ENCODE data around the gene TSHR.

DNA sequence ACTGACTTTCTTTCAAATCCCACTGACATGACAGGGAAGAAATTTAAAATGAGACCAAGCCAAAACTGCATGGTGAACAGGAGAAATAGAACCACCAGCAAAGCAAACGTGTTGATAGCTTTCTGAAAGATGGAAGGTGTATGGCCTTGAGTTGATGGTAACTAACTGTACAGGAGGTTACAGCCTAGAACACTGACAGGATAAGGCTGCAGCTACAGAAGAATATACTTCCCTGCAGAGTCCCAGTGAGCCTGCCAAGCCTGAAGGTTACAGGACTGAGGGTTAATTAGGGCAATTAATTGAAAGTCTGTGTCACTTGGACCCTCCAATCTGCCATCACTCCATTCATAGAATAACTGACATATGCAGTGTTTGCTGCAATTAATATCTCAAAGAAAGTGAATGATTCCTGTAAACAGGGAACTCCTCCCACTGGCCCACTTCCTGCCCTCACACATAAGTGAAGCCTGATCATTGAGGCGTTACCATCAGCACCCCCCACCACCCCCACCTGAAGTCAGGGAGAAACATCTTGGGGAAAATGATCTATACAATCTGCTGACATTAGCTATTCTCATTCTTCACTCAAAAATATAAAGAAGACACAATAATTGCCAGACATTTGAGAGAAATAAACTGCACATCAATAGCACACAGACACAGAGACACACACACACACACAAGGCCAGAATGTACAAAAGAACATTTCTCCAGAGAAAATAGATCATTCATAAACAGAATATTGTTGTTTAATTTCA is 191.9 kb downstream of the TSHR start:
- TF ChIP-seq, protein P1, sequence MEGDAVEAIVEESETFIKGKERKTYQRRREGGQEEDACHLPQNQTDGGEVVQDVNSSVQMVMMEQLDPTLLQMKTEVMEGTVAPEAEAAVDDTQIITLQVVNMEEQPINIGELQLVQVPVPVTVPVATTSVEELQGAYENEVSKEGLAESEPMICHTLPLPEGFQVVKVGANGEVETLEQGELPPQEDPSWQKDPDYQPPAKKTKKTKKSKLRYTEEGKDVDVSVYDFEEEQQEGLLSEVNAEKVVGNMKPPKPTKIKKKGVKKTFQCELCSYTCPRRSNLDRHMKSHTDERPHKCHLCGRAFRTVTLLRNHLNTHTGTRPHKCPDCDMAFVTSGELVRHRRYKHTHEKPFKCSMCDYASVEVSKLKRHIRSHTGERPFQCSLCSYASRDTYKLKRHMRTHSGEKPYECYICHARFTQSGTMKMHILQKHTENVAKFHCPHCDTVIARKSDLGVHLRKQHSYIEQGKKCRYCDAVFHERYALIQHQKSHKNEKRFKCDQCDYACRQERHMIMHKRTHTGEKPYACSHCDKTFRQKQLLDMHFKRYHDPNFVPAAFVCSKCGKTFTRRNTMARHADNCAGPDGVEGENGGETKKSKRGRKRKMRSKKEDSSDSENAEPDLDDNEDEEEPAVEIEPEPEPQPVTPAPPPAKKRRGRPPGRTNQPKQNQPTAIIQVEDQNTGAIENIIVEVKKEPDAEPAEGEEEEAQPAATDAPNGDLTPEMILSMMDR (IDR thresholded peaks at IDR 0.05), result no peak
- TF ChIP-seq POLR2AphosphoS5 (IDR thresholded peaks at IDR 0.05), result no peak
